ENCODE data around the gene RCVRN. TPM values are rescaled to one million over a fixed set of nuclear protein-coding genes. Genes with fewer than 3 reads are reported as not detected.
A peak's percentile ranks its signal among the peaks of the same experiment; 100 is the strongest.

Gene RCVRN
- total RNA-seq, 1 experiment from 2014 or later = not detected

- no peak for DNase-seq
- no peaks in the 10 kb centered on the region for H3K9me3 ChIP-seq (ENCODE audit: low read length)
- H3K4me1 ChIP-seq (ENCODE audit: low read length) = peaks cover 2% of the 10 kb centered on the region; the same call in 1 of the 2 replicates
- no peak overlapping the region for H3K27ac ChIP-seq (ENCODE audit: low read length)
- H3K27me3 ChIP-seq (ENCODE audit: low read length) = no peaks in the 10 kb centered on the region
- no peaks in the 10 kb centered on the region for H3K9me2 ChIP-seq (replicated peaks; ENCODE audit: insufficient read depth, low read length)
- no peaks in the 10 kb centered on the region for H3K79me2 ChIP-seq (ENCODE audit: low read length)
- H4K20me1 ChIP-seq (ENCODE audit: insufficient read depth, low read depth, low read length) = no peaks in the 10 kb centered on the region; the same call in 1 of the 2 replicates
- peaks cover 55% of the 10 kb centered on the region for H3K36me3 ChIP-seq (ENCODE audit: insufficient read depth, low read length)
- H3K9ac ChIP-seq (ENCODE audit: low read length) = no peak overlapping the region
- no peak overlapping the region for H3K4me3 ChIP-seq (ENCODE audit: low read length)
- H3K4me2 ChIP-seq (ENCODE audit: low read depth, low read length, poor library complexity, severe bottlenecking) = no peak overlapping the region
- no peak overlapping the region for H2AFZ ChIP-seq (ENCODE audit: low read length)
These were observed 33.7 kb upstream of the RCVRN start for GRCh38 chr17:9938764-9939163.

- Histone ChIP-seq H3K27me3 (ENCODE audit: low read length) (no peaks in the 10 kb centered on the region), H3K9ac (ENCODE audit: low read length) (no peak overlapping the region), H3K9me2 (replicated peaks; ENCODE audit: insufficient read depth, low read length) (no peaks in the 10 kb centered on the region), H3K36me3 (ENCODE audit: insufficient read depth, low read length) (peaks cover 48% of the 10 kb centered on the region), H3K27ac (ENCODE audit: low read length) (no peak overlapping the region), H3K4me2 (ENCODE audit: low read depth, low read length, poor library complexity, severe bottlenecking) (no peak overlapping the region), H3K4me3 (ENCODE audit: low read length) (no peak overlapping the region), H3K9me3 (ENCODE audit: low read length) (no peaks in the 10 kb centered on the region), H3K79me2 (ENCODE audit: low read length) (no peaks in the 10 kb centered on the region), H4K20me1 (ENCODE audit: insufficient read depth, low read depth, low read length) (no peaks in the 10 kb centered on the region; the same call in 1 of the 2 replicates), H3K4me1 (ENCODE audit: low read length) (peaks cover 3% of the 10 kb centered on the region; the same call in 1 of the 2 replicates), H2AFZ (ENCODE audit: low read length) (no peak overlapping the region)
- DNase-seq = no peak
These were observed 32.8 kb upstream of the RCVRN start for GRCh38 chr17:9937901-9938300.

GRCh38 chr17:9937241-9937761 lies 32.2 kb upstream of the RCVRN start:
- no peak overlapping the region for H3K4me3 ChIP-seq (ENCODE audit: low read length)
- no peak for DNase-seq
- H3K4me1 ChIP-seq (ENCODE audit: low read length) = peaks cover 7% of the 10 kb centered on the region
- H3K4me2 ChIP-seq (ENCODE audit: low read depth, low read length, poor library complexity, severe bottlenecking) = no peak overlapping the region
- H3K79me2 ChIP-seq (ENCODE audit: low read length) = no peaks in the 10 kb centered on the region
- no peak overlapping the region for H3K9ac ChIP-seq (ENCODE audit: low read length)
- H3K27me3 ChIP-seq (ENCODE audit: low read length) = no peaks in the 10 kb centered on the region
- no peak overlapping the region for H2AFZ ChIP-seq (ENCODE audit: low read length)
- peaks cover 45% of the 10 kb centered on the region for H3K36me3 ChIP-seq (ENCODE audit: insufficient read depth, low read length)
- H3K9me3 ChIP-seq (ENCODE audit: low read length) = no peaks in the 10 kb centered on the region
- H4K20me1 ChIP-seq (ENCODE audit: insufficient read depth, low read depth, low read length) = no peaks in the 10 kb centered on the region; the same call in 1 of the 2 replicates
- H3K9me2 ChIP-seq (replicated peaks; ENCODE audit: insufficient read depth, low read length) = no peaks in the 10 kb centered on the region
- H3K27ac ChIP-seq (ENCODE audit: low read length) = no peak overlapping the region

DNA sequence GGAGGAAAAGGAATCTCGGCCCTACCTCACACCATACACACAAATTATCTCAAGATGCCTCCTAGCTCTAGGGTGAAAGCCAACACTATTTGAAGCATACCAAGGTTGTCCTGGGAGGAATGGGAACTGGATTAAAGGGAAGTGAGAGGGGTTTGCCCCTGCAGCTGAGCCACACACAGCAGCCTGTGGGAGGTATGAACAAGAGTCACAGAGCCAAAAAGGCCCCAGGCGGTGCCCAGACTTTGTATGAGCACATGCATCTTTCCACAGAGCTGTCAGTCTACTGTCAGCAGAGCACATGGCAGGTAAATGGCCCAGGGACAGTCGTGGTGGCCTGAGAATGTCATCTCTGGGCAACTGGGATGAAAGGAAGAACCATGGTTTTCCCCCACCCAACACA lies 31.0 kb upstream of the RCVRN start:
- no peak for DNase-seq
- no peak overlapping the region for H3K27ac ChIP-seq (ENCODE audit: low read length)
- no peaks in the 10 kb centered on the region for H3K9me3 ChIP-seq (ENCODE audit: low read length)
- H3K79me2 ChIP-seq (ENCODE audit: low read length) = no peaks in the 10 kb centered on the region
- no peak overlapping the region for H3K9ac ChIP-seq (ENCODE audit: low read length)
- no peaks in the 10 kb centered on the region for H3K27me3 ChIP-seq (ENCODE audit: low read length)
- no peak overlapping the region for H3K4me3 ChIP-seq (ENCODE audit: low read length)
- no peak overlapping the region for H3K4me2 ChIP-seq (ENCODE audit: low read depth, low read length, poor library complexity, severe bottlenecking)
- H4K20me1 ChIP-seq (ENCODE audit: insufficient read depth, low read depth, low read length) = no peaks in the 10 kb centered on the region; the same call in 1 of the 2 replicates
- H2AFZ ChIP-seq (ENCODE audit: low read length) = no peak overlapping the region
- H3K9me2 ChIP-seq (replicated peaks; ENCODE audit: insufficient read depth, low read length) = no peaks in the 10 kb centered on the region
- peaks cover 41% of the 10 kb centered on the region for H3K36me3 ChIP-seq (ENCODE audit: insufficient read depth, low read length)
- peaks cover 17% of the 10 kb centered on the region for H3K4me1 ChIP-seq (ENCODE audit: low read length)

DNA sequence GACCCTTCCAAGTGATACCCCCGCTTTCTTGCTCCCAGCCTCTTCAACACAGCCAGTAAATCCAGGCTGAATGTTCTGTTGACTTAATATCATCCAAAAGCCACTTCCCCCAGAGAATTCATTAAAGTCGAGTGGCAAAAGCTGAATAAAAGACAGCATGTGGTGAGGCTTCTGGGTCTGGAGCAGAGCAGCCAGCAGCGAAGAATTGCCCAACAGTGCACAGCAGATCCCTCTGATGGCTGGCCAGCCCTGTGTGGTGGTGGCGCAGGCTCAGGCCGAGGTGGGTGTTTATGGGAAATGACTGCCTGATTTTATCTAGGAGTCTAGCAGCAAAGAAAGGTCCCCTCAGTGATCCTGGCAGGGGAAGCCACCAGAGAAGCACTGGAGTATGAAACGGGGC lies 30.3 kb upstream of the RCVRN start:
- Histone ChIP-seq H2AFZ (ENCODE audit: low read length) (no peak overlapping the region), H3K27ac (ENCODE audit: low read length) (no peak overlapping the region), H3K4me3 (ENCODE audit: low read length) (no peak overlapping the region), H3K9ac (ENCODE audit: low read length) (no peak overlapping the region), H3K4me1 (ENCODE audit: low read length) (peaks cover 24% of the 10 kb centered on the region), H3K4me2 (ENCODE audit: low read depth, low read length, poor library complexity, severe bottlenecking) (no peak overlapping the region), H3K79me2 (ENCODE audit: low read length) (no peaks in the 10 kb centered on the region), H4K20me1 (ENCODE audit: insufficient read depth, low read depth, low read length) (no peaks in the 10 kb centered on the region; the same call in 1 of the 2 replicates), H3K9me2 (replicated peaks; ENCODE audit: insufficient read depth, low read length) (no peaks in the 10 kb centered on the region), H3K9me3 (ENCODE audit: low read length) (no peaks in the 10 kb centered on the region), H3K27me3 (ENCODE audit: low read length) (no peaks in the 10 kb centered on the region), H3K36me3 (ENCODE audit: insufficient read depth, low read length) (peaks cover 35% of the 10 kb centered on the region)
- DNase-seq = no peak

GRCh38 chr17:9934331-9934730 lies 29.3 kb upstream of the RCVRN start:
- Histone ChIP-seq H3K4me1 (ENCODE audit: low read length) (peaks cover 31% of the 10 kb centered on the region), H3K27me3 (ENCODE audit: low read length) (no peaks in the 10 kb centered on the region), H3K27ac (ENCODE audit: low read length) (no peak overlapping the region), H3K36me3 (ENCODE audit: insufficient read depth, low read length) (peaks cover 32% of the 10 kb centered on the region), H3K9me3 (ENCODE audit: low read length) (no peaks in the 10 kb centered on the region), H3K4me3 (ENCODE audit: low read length) (no peak overlapping the region), H3K4me2 (ENCODE audit: low read depth, low read length, poor library complexity, severe bottlenecking) (no peak overlapping the region), H2AFZ (ENCODE audit: low read length) (no peak overlapping the region), H4K20me1 (ENCODE audit: insufficient read depth, low read depth, low read length) (no peaks in the 10 kb centered on the region; the same call in 1 of the 2 replicates), H3K9ac (ENCODE audit: low read length) (no peak overlapping the region), H3K79me2 (ENCODE audit: low read length) (no peaks in the 10 kb centered on the region), H3K9me2 (replicated peaks; ENCODE audit: insufficient read depth, low read length) (no peaks in the 10 kb centered on the region)
- DNase-seq = no peak

- Histone ChIP-seq H4K20me1 (ENCODE audit: insufficient read depth, low read depth, low read length) (no peaks in the 10 kb centered on the region; the same call in 1 of the 2 replicates), H3K4me2 (ENCODE audit: low read depth, low read length, poor library complexity, severe bottlenecking) (no peak overlapping the region), H3K9ac (ENCODE audit: low read length) (no peak overlapping the region), H3K4me3 (ENCODE audit: low read length) (no peak overlapping the region), H3K79me2 (ENCODE audit: low read length) (no peaks in the 10 kb centered on the region), H3K36me3 (ENCODE audit: insufficient read depth, low read length) (peaks cover 28% of the 10 kb centered on the region; the same call in 1 of the 2 replicates), H3K27ac (ENCODE audit: low read length) (no peak overlapping the region), H3K27me3 (ENCODE audit: low read length) (no peaks in the 10 kb centered on the region), H3K4me1 (ENCODE audit: low read length) (peaks cover 43% of the 10 kb centered on the region), H2AFZ (ENCODE audit: low read length) (no peak overlapping the region), H3K9me2 (replicated peaks; ENCODE audit: insufficient read depth, low read length) (no peaks in the 10 kb centered on the region), H3K9me3 (ENCODE audit: low read length) (no peaks in the 10 kb centered on the region)
- no peak for DNase-seq
These were observed 27.4 kb upstream of the RCVRN start for GRCh38 chr17:9932491-9932890.

DNA sequence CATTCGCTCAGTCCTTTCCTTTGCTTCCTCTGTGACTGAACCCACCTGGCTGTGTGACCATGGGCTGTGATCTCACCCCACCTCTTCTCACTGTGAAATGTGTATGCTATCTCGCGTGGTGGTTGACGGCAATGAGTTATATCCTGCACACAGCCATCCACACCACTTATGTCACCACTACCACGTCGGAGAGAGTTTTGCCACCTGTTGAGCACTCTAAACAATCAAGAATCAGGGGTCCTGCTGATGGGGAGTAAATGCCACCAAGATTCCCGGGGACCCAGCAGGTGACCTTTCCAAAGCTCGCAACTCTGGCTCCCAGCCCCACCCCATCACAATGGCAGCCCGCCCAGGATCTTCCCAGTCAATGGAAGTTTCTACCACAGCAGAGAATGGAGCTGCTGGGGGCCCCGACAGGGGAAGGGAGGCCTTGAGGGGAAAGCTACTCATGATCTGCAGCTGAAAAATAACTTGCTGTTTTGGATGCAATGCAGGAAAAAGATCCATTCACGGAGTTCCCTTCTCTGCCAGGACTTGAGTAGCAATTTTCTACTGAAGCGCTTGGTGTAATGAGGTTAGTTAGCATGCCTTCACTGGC lies 26.2 kb upstream of the RCVRN start:
- Histone ChIP-seq H4K20me1 (ENCODE audit: insufficient read depth, low read depth, low read length) (no peaks in the 10 kb centered on the region; the same call in 1 of the 2 replicates), H3K4me3 (ENCODE audit: low read length) (no peak overlapping the region), H3K9me3 (ENCODE audit: low read length) (no peaks in the 10 kb centered on the region), H3K36me3 (ENCODE audit: insufficient read depth, low read length) (peaks cover 28% of the 10 kb centered on the region; the same call in 1 of the 2 replicates), H3K4me2 (ENCODE audit: low read depth, low read length, poor library complexity, severe bottlenecking) (no peak overlapping the region), H2AFZ (ENCODE audit: low read length) (no peak overlapping the region), H3K27me3 (ENCODE audit: low read length) (no peaks in the 10 kb centered on the region), H3K9me2 (replicated peaks; ENCODE audit: insufficient read depth, low read length) (no peaks in the 10 kb centered on the region), H3K9ac (ENCODE audit: low read length) (no peak overlapping the region), H3K27ac (ENCODE audit: low read length) (0 out of 2 replicates have a peak overlapping the region, but pooled peaks have one; percentile 11), H3K4me1 (ENCODE audit: low read length) (peaks cover 51% of the 10 kb centered on the region), H3K79me2 (ENCODE audit: low read length) (no peaks in the 10 kb centered on the region)
- DNase-seq = no peak
